Hepatocyte (in vitro differentiated cells): ENCODE measurements around the gene CLIC2. TPM values are rescaled to one million over a fixed set of nuclear protein-coding genes. Genes with fewer than 3 reads are reported as not detected.

Experiments used
- DNase-seq: peaks from one replicate; pipeline ENCODE4 v3.0.0-alpha.2; 2016; ENCODE audit warnings: low spot score
- H2AFZ ChIP-seq: fragments of 200-600 bp; sonication (generic); 2 replicates; pipeline ENCODE4 v1.6.0; 2016; ENCODE audit warnings: antibody characterized with exemption, mild to moderate bottlenecking
- H3K27ac ChIP-seq: fragments of 200-600 bp; sonication (generic); 2 replicates; pipeline ENCODE4 v1.5.1; 2016; ENCODE audit warnings: mild to moderate bottlenecking
- H3K27me3 ChIP-seq: fragments of 200-600 bp; sonication (generic); 2 replicates; pipeline ENCODE4 v1.6.1; 2016
- H3K36me3 ChIP-seq: fragments of 200-600 bp; sonication (generic); replicated peaks from 2 replicates; pipeline ENCODE4 v1.5.1; 2016; ENCODE audit warnings: low read depth; ENCODE audit not compliant: insufficient read depth
- H3K4me1 ChIP-seq: fragments of 200-600 bp; sonication (generic); 2 replicates; pipeline ENCODE4 v1.5.1; 2016; ENCODE audit warnings: mild to moderate bottlenecking, moderate library complexity; ENCODE audit not compliant: insufficient read depth
- H3K4me2 ChIP-seq: fragments of 200-600 bp; sonication (generic); 2 replicates; pipeline ENCODE4 v1.6.0; 2016
- H3K4me3 ChIP-seq: fragments of 200-600 bp; sonication (generic); 2 replicates; pipeline ENCODE4 v1.5.1; 2016; ENCODE audit warnings: mild to moderate bottlenecking
- H3K79me2 ChIP-seq: fragments of 200-600 bp; sonication (generic); 2 replicates; pipeline ENCODE4 v1.6.0; 2017; ENCODE audit warnings: mild to moderate bottlenecking
- H3K9me2 ChIP-seq: fragments of 200-600 bp; sonication (generic); replicated peaks from 2 replicates; pipeline ENCODE4 v1.6.0; 2017; ENCODE audit warnings: mild to moderate bottlenecking; ENCODE audit not compliant: insufficient read depth
- H3K9me3 ChIP-seq: fragments of 200-600 bp; sonication (generic); 2 replicates; pipeline ENCODE4 v1.5.1; 2016; ENCODE audit warnings: low read depth, mild to moderate bottlenecking
- H4K20me1 ChIP-seq: fragments of 200-600 bp; sonication (generic); 2 replicates; pipeline ENCODE4 v1.6.0; 2016; ENCODE audit warnings: mild to moderate bottlenecking; ENCODE audit not compliant: insufficient read depth, poor library complexity, severe bottlenecking
- EZH2 ChIP-seq: fragments of 200-600 bp; sonication (generic); IDR thresholded peaks from 2 replicates; pipeline ENCODE4 v1.6.1; 2016; ENCODE audit warnings: antibody characterized with exemption, mild to moderate bottlenecking, borderline replicate concordance
- EZH2phosphoT487 ChIP-seq: fragments of 200-600 bp; sonication (generic); IDR thresholded peaks from one replicate; pipeline ENCODE4 v1.6.1; 2018; ENCODE audit warnings: antibody characterized with exemption, mild to moderate bottlenecking, low read depth, moderate library complexity; ENCODE audit not compliant: unreplicated experiment, severe bottlenecking
- WGBS: methylation state at CpG from one replicate; pipeline ENCODE4 v1.1.6; 2016; ENCODE audit warnings: low lambda C conversion rate; ENCODE audit errors: missing lambda C conversion rate; 5-methylcytosine and 5-hydroxymethylcytosine counted together
- polyA plus RNA-seq: library from polyadenylated mRNA; unstranded; fragments of >200 nt; fragmentation: Nextera tagmentation; extraction: Ambion mirVana; gene quantifications from 2 replicates; pipeline ENCODE4 v1.2.1, GENCODE V29; 2016
- total RNA-seq: library from RNA; depleted of rRNA; stranded (reverse); fragments of >200 nt; gene quantifications from 2 replicates; pipeline ENCODE4 v1.2.3, GENCODE V29; 2014
- TF ChIP-seq, protein P1 (sequence below): fragments of 200-600 bp; sonication (generic); IDR thresholded peaks from 2 replicates; pipeline ENCODE4 v1.5.1; 2016; ENCODE audit warnings: antibody characterized with exemption, mild to moderate bottlenecking; ENCODE audit not compliant: poor library complexity

Gene CLIC2
- total and polyA plus RNA-seq, 2 experiments from 2014 or later, result 0.71 to 2.2 TPM

DNA sequence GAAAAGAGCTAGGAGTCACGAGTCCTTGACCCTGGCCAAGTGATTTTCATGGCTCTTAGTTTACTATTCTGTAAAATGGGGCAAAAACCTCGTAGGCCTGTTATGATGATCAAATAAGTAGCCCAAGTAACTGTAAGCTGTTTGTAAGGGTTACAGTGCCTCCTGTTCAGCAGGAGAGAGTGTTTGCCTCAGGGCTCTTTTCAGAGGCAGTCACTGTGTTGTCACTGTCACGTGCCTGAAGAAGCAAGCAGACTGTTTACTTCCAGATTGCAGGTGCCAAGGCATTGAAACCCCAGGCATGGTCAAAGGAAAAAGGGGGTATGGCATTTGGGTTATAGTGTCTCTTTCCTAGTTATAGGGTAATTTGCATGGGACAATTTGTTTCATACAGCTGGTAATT lies 74.7 kb downstream of the CLIC2 start:
- no peaks in the 10 kb centered on the region for H3K79me2 ChIP-seq
- no peak overlapping the region for H3K4me2 ChIP-seq
- no peak overlapping the region for H3K27ac ChIP-seq
- H3K9me2 ChIP-seq, result no peaks in the 10 kb centered on the region
- WGBS, result 53% methylated on average over 3 of the region's 3 CpGs
- no peak for DNase-seq
- TF ChIP-seq EZH2, result no peak
- no peak for TF ChIP-seq EZH2phosphoT487
- TF ChIP-seq, protein P1, sequence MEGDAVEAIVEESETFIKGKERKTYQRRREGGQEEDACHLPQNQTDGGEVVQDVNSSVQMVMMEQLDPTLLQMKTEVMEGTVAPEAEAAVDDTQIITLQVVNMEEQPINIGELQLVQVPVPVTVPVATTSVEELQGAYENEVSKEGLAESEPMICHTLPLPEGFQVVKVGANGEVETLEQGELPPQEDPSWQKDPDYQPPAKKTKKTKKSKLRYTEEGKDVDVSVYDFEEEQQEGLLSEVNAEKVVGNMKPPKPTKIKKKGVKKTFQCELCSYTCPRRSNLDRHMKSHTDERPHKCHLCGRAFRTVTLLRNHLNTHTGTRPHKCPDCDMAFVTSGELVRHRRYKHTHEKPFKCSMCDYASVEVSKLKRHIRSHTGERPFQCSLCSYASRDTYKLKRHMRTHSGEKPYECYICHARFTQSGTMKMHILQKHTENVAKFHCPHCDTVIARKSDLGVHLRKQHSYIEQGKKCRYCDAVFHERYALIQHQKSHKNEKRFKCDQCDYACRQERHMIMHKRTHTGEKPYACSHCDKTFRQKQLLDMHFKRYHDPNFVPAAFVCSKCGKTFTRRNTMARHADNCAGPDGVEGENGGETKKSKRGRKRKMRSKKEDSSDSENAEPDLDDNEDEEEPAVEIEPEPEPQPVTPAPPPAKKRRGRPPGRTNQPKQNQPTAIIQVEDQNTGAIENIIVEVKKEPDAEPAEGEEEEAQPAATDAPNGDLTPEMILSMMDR, result no peak
- no peaks in the 10 kb centered on the region for H3K4me1 ChIP-seq
- H4K20me1 ChIP-seq, result no peaks in the 10 kb centered on the region
- no peaks in the 10 kb centered on the region for H3K27me3 ChIP-seq
- no peaks in the 10 kb centered on the region for H3K36me3 ChIP-seq
- no peak overlapping the region for H2AFZ ChIP-seq
- H3K9me3 ChIP-seq, result no peaks in the 10 kb centered on the region
- H3K4me3 ChIP-seq, result no peak overlapping the region

DNA sequence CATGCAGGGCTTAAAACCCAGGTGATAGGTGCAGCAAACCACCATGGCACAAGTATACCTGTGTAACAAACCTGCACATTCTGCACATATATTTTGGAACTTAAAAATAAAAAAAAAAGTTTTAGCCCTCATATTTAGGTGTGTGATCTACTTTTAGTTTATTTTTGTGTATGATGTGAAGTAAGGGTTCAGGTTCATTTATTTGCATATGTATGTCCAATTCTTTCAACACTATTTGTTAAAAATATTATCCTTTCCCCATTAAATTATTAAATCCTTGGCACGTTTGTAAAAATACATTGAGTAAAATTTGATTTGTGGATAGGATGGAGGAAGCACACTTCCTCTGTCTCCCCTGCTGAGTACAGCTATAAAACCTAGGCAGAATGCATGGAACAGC lies 83.0 kb downstream of the CLIC2 start:
- Histone ChIP-seq H3K79me2 (no peaks in the 10 kb centered on the region), H3K9me3 (no peaks in the 10 kb centered on the region)

DNA sequence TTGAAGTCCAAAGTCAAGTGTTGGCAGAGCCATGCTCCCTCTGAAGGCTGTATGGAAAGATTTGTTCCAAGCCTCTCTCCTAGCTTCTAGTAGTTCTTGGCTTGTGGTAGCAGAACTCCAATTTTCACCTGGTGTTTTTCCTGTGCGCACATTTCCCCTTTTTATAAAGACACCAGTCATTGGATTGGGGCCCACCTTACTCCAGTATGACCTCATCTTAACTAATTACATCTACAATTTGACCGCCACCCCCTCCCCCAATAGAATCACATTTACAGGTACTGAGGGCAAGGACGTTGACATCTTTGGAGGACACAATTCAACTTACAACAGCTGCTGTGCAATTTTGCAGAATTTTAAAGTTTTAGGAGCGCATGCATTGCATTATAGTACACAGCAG lies 86.9 kb downstream of the CLIC2 start:
- Histone ChIP-seq H3K36me3 (no peaks in the 10 kb centered on the region), H3K79me2 (no peaks in the 10 kb centered on the region), H3K4me1 (no peaks in the 10 kb centered on the region), H3K4me2 (no peak overlapping the region), H3K9me3 (no peaks in the 10 kb centered on the region), H3K27me3 (no peaks in the 10 kb centered on the region), H3K27ac (no peak overlapping the region), H4K20me1 (no peaks in the 10 kb centered on the region), H3K9me2 (no peaks in the 10 kb centered on the region), H2AFZ (no peak overlapping the region), H3K4me3 (no peak overlapping the region)
- no peak for TF ChIP-seq EZH2
- TF ChIP-seq, protein P1, result no peak
- TF ChIP-seq EZH2phosphoT487, result no peak
- DNase-seq, result no peak
- WGBS, result 67% methylated on average over 4 of the region's 4 CpGs

More for the DNA sequence above, 83.0 kb downstream of the CLIC2 start:
- no peak overlapping the region for H3K27ac ChIP-seq
- H3K36me3 ChIP-seq, result no peaks in the 10 kb centered on the region
- no peak for DNase-seq
- H3K4me1 ChIP-seq, result no peaks in the 10 kb centered on the region
- TF ChIP-seq EZH2phosphoT487 (no peak), EZH2 (no peak)
- TF ChIP-seq, protein P1, result no peak
- no peaks in the 10 kb centered on the region for H3K27me3 ChIP-seq
- no peak overlapping the region for H3K4me3 ChIP-seq
- H2AFZ ChIP-seq, result no peak overlapping the region
- H3K4me2 ChIP-seq, result no peak overlapping the region
- H3K9me2 ChIP-seq, result no peaks in the 10 kb centered on the region
- WGBS, result 45% methylated on average over 1 of the region's 1 CpG
- no peaks in the 10 kb centered on the region for H4K20me1 ChIP-seq

DNA sequence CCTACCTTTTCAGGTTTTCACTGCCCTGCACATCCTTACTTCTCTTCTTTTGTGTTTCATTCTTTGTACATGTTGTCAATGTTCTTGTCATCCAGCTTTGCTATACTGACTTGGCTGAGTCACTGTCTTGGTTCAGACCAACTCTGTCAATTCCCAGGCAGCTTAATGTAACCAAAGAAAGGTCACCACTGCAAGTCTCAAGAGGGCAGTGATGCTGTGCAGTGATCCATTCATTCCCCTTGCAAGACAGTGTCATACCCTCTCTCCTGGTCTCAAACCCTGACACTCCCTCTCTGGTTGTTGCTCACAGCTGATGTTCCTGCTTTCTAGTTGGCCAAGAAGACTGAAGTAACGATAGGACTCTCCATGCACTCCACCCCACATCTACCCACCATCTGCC lies 87.7 kb downstream of the CLIC2 start:
- H3K4me2 ChIP-seq, result no peak overlapping the region
- H3K4me1 ChIP-seq, result no peaks in the 10 kb centered on the region
- no peak for TF ChIP-seq EZH2phosphoT487
- no peak for TF ChIP-seq EZH2
- TF ChIP-seq, protein P1, result no peak
- H3K9me2 ChIP-seq, result no peaks in the 10 kb centered on the region
- no peak overlapping the region for H3K27ac ChIP-seq
- H3K36me3 ChIP-seq, result no peaks in the 10 kb centered on the region
- no peaks in the 10 kb centered on the region for H4K20me1 ChIP-seq
- DNase-seq, result no peak
- no peak overlapping the region for H2AFZ ChIP-seq
- H3K9me3 ChIP-seq, result no peaks in the 10 kb centered on the region
- 70% methylated on average over 1 of the region's 1 CpG for WGBS
- no peak overlapping the region for H3K4me3 ChIP-seq
- H3K27me3 ChIP-seq, result no peaks in the 10 kb centered on the region
- no peaks in the 10 kb centered on the region for H3K79me2 ChIP-seq
